Measurements from ENCODE around the gene ZBTB46. TPM values are rescaled to one million over a fixed set of nuclear protein-coding genes. Genes with fewer than 3 reads are reported as not detected.
"Not testable (repeated sequence)": the region's sequence is repeated elsewhere in the genome, so short reads cannot be mapped to it uniquely, and the experiment has no call there.

ZBTB46 gene
- polyA plus RNA-seq, 3 donors, result 0.07 to 2.3 (median 0.37) TPM

DNA sequence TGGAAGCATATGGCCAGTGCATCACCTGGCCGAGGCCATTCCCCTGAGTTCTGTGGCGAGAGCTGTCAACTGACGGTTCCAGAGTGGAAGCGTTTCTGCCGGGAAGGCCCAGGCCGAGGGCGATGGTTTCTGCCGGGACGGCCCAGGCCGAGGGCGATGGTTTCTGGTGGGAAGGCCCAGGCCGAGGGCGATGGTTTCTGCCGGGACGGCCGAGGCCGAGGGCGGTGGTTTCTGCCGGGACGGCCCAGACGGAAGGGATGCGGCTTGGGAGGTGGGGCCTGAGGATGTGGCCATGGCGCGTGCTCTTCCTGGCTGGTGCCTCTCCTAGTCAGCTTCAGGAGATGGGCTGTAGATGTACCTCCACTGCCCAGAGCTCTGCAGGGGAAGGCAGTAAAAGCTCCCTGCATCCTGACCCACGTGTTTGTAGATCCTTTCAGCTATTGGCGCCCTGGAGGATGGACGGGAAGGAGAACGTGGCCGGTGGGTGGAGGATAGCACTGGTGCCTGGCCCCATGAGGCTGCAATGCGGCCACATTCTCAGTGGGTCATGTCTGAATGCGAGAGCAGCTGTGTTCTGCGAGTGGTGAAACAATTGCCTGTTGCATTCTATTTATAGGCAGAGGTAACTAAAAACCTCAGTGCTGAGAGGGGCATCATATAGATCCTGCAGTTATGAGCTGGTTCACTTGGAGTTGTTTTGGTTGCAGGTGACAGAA is 46.8 kb upstream of the ZBTB46 start:
- no peak overlapping the region for H3K4me3 ChIP-seq (replicated peaks in 1 of 3; ENCODE audit: low read depth in 2 of 3, low read length in 3 of 3)
- H3K79me2 ChIP-seq (ENCODE audit: insufficient read depth, low read length), result peaks cover 77% of the 10 kb centered on the region
- 69% methylated on average over 32 of the region's 32 CpGs for WGBS (ENCODE audit: insufficient coverage)
- H3K4me1 Mint-ChIP-seq, result peaks cover 45% of the 10 kb centered on the region
- H2AFZ ChIP-seq (ENCODE audit: insufficient read depth, low read depth, low read length, poor library complexity, severe bottlenecking), result no peak overlapping the region
- peak overlapping the region in 1 of 2 donors; percentile 51 for H3K27ac ChIP-seq (ENCODE audit: low read depth in 1 of 2, low read length in 2 of 2)
- H3K9me3 ChIP-seq (replicated peaks in 1 of 2; ENCODE audit: control insufficient read depth in 1 of 2, insufficient read depth in 1 of 2, low read length in 2 of 2), result no peaks in the 10 kb centered on the region
- peaks cover 66 to 88% of the 10 kb centered on the region in 2 donors for H3K36me3 Mint-ChIP-seq
- H3K4me3 Mint-ChIP-seq, result no peak overlapping the region
- no peaks in the 10 kb centered on the region for H3K27me3 ChIP-seq (ENCODE audit: control insufficient read depth in 2 of 2, insufficient read depth in 2 of 2, low read length in 2 of 2)
- H3K27ac Mint-ChIP-seq, result peak overlapping the region in 6 of 7 donors; percentile 28 to 60 (median 45)
- peaks cover 78% of the 10 kb centered on the region for H4K20me1 ChIP-seq (ENCODE audit: insufficient read depth, low read length)
- peaks cover 69 to 79% of the 10 kb centered on the region in 2 donors for H3K36me3 ChIP-seq (replicated peaks in 1 of 2; ENCODE audit: control insufficient read depth in 1 of 2, insufficient read depth in 2 of 2, low read length in 2 of 2)
- H3K4me2 ChIP-seq (replicated peaks; ENCODE audit: extremely low read depth, low read length, poor library complexity, severe bottlenecking), result no peak overlapping the region
- TF ChIP-seq, protein P1, sequence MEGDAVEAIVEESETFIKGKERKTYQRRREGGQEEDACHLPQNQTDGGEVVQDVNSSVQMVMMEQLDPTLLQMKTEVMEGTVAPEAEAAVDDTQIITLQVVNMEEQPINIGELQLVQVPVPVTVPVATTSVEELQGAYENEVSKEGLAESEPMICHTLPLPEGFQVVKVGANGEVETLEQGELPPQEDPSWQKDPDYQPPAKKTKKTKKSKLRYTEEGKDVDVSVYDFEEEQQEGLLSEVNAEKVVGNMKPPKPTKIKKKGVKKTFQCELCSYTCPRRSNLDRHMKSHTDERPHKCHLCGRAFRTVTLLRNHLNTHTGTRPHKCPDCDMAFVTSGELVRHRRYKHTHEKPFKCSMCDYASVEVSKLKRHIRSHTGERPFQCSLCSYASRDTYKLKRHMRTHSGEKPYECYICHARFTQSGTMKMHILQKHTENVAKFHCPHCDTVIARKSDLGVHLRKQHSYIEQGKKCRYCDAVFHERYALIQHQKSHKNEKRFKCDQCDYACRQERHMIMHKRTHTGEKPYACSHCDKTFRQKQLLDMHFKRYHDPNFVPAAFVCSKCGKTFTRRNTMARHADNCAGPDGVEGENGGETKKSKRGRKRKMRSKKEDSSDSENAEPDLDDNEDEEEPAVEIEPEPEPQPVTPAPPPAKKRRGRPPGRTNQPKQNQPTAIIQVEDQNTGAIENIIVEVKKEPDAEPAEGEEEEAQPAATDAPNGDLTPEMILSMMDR (IDR thresholded peaks at IDR 0.05), result no peak
- peaks cover 23 to 37% of the 10 kb centered on the region in 2 donors for H3K4me1 ChIP-seq (ENCODE audit: control insufficient read depth in 1 of 2, insufficient read depth in 2 of 2, low read length in 2 of 2)
- no peak for DNase-seq
- H3K9ac ChIP-seq (ENCODE audit: insufficient read depth, low read length, poor library complexity, severe bottlenecking), result no peak overlapping the region
- H3K9me3 Mint-ChIP-seq, result peaks cover 0 to 2% (median 0%) of the 10 kb centered on the region in 7 donors
- intact Hi-C loops (cut with micrococcal nuclease), result no loop called here
- H3K27me3 Mint-ChIP-seq (ENCODE audit: low read depth in 3 of 3), result peaks cover 0 to 4% (median 1%) of the 10 kb centered on the region in 3 donors

DNA sequence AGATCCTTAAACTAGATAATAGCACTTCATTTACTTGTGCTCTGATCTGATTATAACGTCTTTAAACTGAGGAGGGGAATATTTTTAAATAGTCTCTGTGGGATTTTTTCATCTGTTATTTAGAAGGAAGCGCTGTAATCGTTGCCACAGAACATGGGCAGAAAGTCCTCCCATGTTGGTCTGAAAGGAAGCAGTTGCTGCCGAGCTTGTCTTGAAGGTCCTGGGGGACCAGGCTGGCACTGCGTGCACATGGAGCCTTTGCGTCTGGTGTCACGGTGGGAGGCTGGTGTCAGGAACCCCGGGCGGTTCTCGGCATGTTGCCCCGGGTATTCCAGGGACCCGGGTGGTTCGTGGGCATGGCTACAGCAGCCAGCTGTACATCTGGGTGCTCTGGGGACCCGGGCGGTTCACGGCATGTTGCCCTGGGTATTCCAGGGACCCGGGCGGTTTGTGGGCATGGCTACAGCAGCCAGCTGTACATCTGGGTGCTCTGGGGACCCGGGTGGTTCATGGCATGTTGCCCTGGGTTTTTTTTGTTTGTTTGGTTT is 45.5 kb upstream of the ZBTB46 start:
- H3K4me1 ChIP-seq (ENCODE audit: control insufficient read depth in 1 of 2, insufficient read depth in 2 of 2, low read length in 2 of 2), result peaks cover 37 to 50% of the 10 kb centered on the region in 2 donors
- peaks cover 74% of the 10 kb centered on the region for H3K79me2 ChIP-seq (ENCODE audit: insufficient read depth, low read length)
- no peaks in the 10 kb centered on the region for H3K27me3 ChIP-seq (ENCODE audit: control insufficient read depth in 2 of 2, insufficient read depth in 2 of 2, low read length in 2 of 2)
- 89% methylated on average over 15 of the region's 19 CpGs for WGBS (ENCODE audit: insufficient coverage)
- H3K36me3 ChIP-seq (replicated peaks in 1 of 2; ENCODE audit: control insufficient read depth in 1 of 2, insufficient read depth in 2 of 2, low read length in 2 of 2), result peaks cover 59 to 73% of the 10 kb centered on the region in 2 donors
- no peaks in the 10 kb centered on the region for H3K9me3 ChIP-seq (replicated peaks in 1 of 2; ENCODE audit: control insufficient read depth in 1 of 2, insufficient read depth in 1 of 2, low read length in 2 of 2)
- Mint-ChIP-seq H3K27ac (peak overlapping the region; percentile 2 to 99 (median 77)), H3K4me1 (peaks cover 56% of the 10 kb centered on the region), H3K36me3 (peaks cover 62 to 88% of the 10 kb centered on the region in 2 donors), H3K4me3 (no peak overlapping the region), H3K9me3 (peaks cover 0 to 2% (median 0%) of the 10 kb centered on the region in 7 donors), H3K27me3 (ENCODE audit: low read depth in 3 of 3) (peaks cover 0 to 4% (median 1%) of the 10 kb centered on the region in 3 donors)
- H2AFZ ChIP-seq (ENCODE audit: insufficient read depth, low read depth, low read length, poor library complexity, severe bottlenecking), result no peak overlapping the region
- intact Hi-C loops (cut with micrococcal nuclease), result no loop called here
- no peak overlapping the region for H3K4me3 ChIP-seq (replicated peaks in 1 of 3; ENCODE audit: low read depth in 2 of 3, low read length in 3 of 3)
- DNase-seq, result no peak
- H3K9ac ChIP-seq (ENCODE audit: insufficient read depth, low read length, poor library complexity, severe bottlenecking), result no peak overlapping the region
- H3K27ac ChIP-seq (ENCODE audit: low read depth in 1 of 2, low read length in 2 of 2), result peak overlapping the region in 1 of 2 donors; percentile 49
- TF ChIP-seq, protein P1 (IDR thresholded peaks at IDR 0.05), result no peak
- peaks cover 65% of the 10 kb centered on the region for H4K20me1 ChIP-seq (ENCODE audit: insufficient read depth, low read length)
- H3K4me2 ChIP-seq (replicated peaks; ENCODE audit: extremely low read depth, low read length, poor library complexity, severe bottlenecking), result no peak overlapping the region

GRCh38 chr20:63874241-63874640 is 43.2 kb upstream of the ZBTB46 start:
- DNase-seq, result peak; percentile 86 to 95 (median 87)
- H4K20me1 ChIP-seq (ENCODE audit: insufficient read depth, low read length), result peaks cover 46% of the 10 kb centered on the region
- H3K79me2 ChIP-seq (ENCODE audit: insufficient read depth, low read length), result peaks cover 82% of the 10 kb centered on the region
- peak overlapping the region in 1 of 3 experiments; percentile 13 for H3K4me3 ChIP-seq (replicated peaks in 1 of 3; ENCODE audit: low read depth in 2 of 3, low read length in 3 of 3)
- Mint-ChIP-seq H3K4me3 (peak overlapping the region; percentile 71 to 78), H3K27ac (peak overlapping the region; percentile 97 to 100 (median 99)), H3K36me3 (peaks cover 71 to 96% of the 10 kb centered on the region in 2 donors), H3K4me1 (peaks cover 59% of the 10 kb centered on the region)
- H3K9me3 Mint-ChIP-seq; H3K9me3 ChIP-seq (replicated peaks in 1 of 2; ENCODE audit: control insufficient read depth in 1 of 2, insufficient read depth in 1 of 2, low read length in 2 of 2); H3K27me3 ChIP-seq (ENCODE audit: control insufficient read depth in 2 of 2, insufficient read depth in 2 of 2, low read length in 2 of 2); H2AFZ ChIP-seq (ENCODE audit: insufficient read depth, low read depth, low read length, poor library complexity, severe bottlenecking); H3K27me3 Mint-ChIP-seq (ENCODE audit: low read depth in 3 of 3); intact Hi-C loops (cut with micrococcal nuclease): not testable (repeated sequence)
- peak overlapping the region; percentile 99 to 100 for H3K27ac ChIP-seq (ENCODE audit: low read depth in 1 of 2, low read length in 2 of 2)
- peak overlapping the region; percentile 35 for H3K4me2 ChIP-seq (replicated peaks; ENCODE audit: extremely low read depth, low read length, poor library complexity, severe bottlenecking)
- H3K4me1 ChIP-seq (ENCODE audit: control insufficient read depth in 1 of 2, insufficient read depth in 2 of 2, low read length in 2 of 2), result peaks cover 41 to 64% of the 10 kb centered on the region in 2 donors
- peak overlapping the region; percentile 81 for H3K9ac ChIP-seq (ENCODE audit: insufficient read depth, low read length, poor library complexity, severe bottlenecking)
- peaks cover 68 to 78% of the 10 kb centered on the region in 2 donors for H3K36me3 ChIP-seq (replicated peaks in 1 of 2; ENCODE audit: control insufficient read depth in 1 of 2, insufficient read depth in 2 of 2, low read length in 2 of 2)
- 11% methylated on average over 5 of the region's 7 CpGs for WGBS (ENCODE audit: insufficient coverage)
